Measurements from ENCODE around the gene PIBF1. TPM values are rescaled to one million over a fixed set of nuclear protein-coding genes. Genes with fewer than 3 reads are reported as not detected.

PIBF1 gene
- total RNA-seq, 1 donor from 2014 or later: 32.7 TPM

DNA sequence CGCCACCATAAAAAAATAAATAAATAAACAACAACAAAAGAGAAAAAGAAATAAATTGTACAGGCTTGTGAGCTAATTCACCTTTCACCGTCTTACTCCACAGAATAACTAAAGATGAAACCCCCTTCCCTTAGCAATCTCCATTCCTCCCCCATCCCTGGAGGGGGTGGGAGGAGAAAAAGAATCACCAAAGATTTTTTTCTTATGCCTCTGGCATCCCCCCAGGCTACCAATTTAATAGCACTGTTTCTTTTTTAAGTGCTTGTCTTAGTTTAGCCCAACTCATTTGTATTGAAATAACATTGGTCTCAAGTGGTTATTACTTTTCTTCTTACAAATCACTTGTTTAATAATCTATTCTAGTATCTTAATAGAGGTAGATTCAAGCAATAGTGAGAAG is 253.0 kb downstream of the PIBF1 start:
- no peaks in the 10 kb centered on the region for H3K27me3 Mint-ChIP-seq
- H3K4me1 Mint-ChIP-seq: no peaks in the 10 kb centered on the region
- no peak overlapping the region for H3K4me3 Mint-ChIP-seq
- intact Hi-C loops (cut with micrococcal nuclease): no loop called here
- DNase-seq: no peak
- TF ChIP-seq, protein P1, sequence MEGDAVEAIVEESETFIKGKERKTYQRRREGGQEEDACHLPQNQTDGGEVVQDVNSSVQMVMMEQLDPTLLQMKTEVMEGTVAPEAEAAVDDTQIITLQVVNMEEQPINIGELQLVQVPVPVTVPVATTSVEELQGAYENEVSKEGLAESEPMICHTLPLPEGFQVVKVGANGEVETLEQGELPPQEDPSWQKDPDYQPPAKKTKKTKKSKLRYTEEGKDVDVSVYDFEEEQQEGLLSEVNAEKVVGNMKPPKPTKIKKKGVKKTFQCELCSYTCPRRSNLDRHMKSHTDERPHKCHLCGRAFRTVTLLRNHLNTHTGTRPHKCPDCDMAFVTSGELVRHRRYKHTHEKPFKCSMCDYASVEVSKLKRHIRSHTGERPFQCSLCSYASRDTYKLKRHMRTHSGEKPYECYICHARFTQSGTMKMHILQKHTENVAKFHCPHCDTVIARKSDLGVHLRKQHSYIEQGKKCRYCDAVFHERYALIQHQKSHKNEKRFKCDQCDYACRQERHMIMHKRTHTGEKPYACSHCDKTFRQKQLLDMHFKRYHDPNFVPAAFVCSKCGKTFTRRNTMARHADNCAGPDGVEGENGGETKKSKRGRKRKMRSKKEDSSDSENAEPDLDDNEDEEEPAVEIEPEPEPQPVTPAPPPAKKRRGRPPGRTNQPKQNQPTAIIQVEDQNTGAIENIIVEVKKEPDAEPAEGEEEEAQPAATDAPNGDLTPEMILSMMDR (IDR thresholded peaks at IDR 0.05): no peak
- no peaks in the 10 kb centered on the region for H3K9me3 Mint-ChIP-seq
- ChIA-PET POLR2A (no interaction called here), CTCF (no interaction called here)
- H3K27ac Mint-ChIP-seq: no peak overlapping the region
- H3K36me3 Mint-ChIP-seq (ENCODE audit: low read depth): no peaks in the 10 kb centered on the region
- no peak for ATAC-seq (ENCODE audit: low read depth)

DNA sequence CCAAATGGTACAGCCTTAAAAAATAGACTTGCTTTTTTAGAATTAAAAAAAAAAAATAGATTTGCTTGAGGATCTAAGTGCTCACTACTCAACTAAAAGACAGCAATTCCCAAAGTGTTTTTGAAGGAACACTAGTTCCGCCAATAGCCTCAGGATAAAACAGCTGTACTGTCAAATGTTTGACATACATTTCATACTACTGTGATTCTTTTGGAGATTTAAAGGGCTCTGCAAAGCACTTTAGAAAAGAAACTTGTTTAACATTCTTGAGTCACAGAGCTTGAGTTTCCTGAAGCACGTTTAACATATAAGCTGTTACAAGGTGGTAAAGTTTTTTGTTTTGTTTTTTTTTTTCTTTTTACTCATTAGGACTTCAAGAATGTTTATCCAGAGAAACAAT is 253.7 kb downstream of the PIBF1 start:
- DNase-seq: no peak
- TF ChIP-seq, protein P1 (IDR thresholded peaks at IDR 0.05): no peak
- Mint-ChIP-seq H3K27ac (no peak overlapping the region), H3K36me3 (ENCODE audit: low read depth) (no peaks in the 10 kb centered on the region), H3K27me3 (no peaks in the 10 kb centered on the region), H3K4me3 (no peak overlapping the region), H3K4me1 (no peaks in the 10 kb centered on the region), H3K9me3 (no peaks in the 10 kb centered on the region)
- ATAC-seq (ENCODE audit: low read depth): no peak
- intact Hi-C loops (cut with micrococcal nuclease): no loop called here
- POLR2A ChIA-PET: no interaction called here
- CTCF ChIA-PET: no interaction called here

DNA sequence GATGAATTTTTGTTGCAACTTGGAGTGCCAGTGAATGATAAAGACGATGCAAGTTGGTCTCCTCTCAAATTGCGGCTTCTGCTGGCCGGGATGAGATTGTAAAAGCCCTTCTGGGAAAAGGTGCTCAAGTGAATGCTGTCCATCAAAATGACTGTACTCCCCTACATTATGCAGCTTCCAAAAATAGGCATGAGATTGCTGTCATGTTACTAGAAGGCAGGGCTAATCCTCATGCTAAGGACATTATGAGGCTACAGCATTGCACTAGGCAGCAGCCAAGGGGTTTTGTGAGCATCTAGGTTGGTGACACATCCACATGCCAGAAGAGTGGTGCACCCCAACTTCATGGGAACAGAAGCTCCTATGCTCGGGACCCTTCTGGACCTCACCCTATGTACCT is 254.6 kb downstream of the PIBF1 start:
- no peaks in the 10 kb centered on the region for H3K9me3 Mint-ChIP-seq
- H3K4me1 Mint-ChIP-seq: no peaks in the 10 kb centered on the region
- CTCF ChIA-PET: no interaction called here
- no peak for DNase-seq
- no peak overlapping the region for H3K4me3 Mint-ChIP-seq
- no peaks in the 10 kb centered on the region for H3K36me3 Mint-ChIP-seq (ENCODE audit: low read depth)
- intact Hi-C loops (cut with micrococcal nuclease): no loop called here
- TF ChIP-seq, protein P1 (IDR thresholded peaks at IDR 0.05): no peak
- POLR2A ChIA-PET: no interaction called here
- ATAC-seq (ENCODE audit: low read depth): no peak
- H3K27ac Mint-ChIP-seq: no peak overlapping the region
- no peaks in the 10 kb centered on the region for H3K27me3 Mint-ChIP-seq

DNA sequence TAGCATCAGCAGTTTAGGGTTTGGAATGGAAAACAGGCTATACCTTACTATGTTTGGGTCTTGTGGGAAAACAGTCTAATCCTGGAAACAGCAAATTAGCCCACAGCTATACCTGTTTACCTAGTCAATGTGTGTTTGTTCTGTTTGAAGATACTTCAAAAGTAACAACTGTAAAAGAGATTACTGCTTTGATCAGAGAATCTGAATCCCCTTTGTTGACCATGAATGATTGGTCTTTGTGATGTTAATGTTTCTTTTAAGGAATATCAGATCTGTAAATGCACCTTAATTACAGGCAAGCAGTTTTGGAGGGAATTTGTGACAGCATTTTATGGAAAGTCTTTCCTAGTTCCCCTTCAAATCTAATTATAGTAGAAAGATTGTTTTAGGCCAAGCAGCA is 256.1 kb downstream of the PIBF1 start:
- no peak for ATAC-seq (ENCODE audit: low read depth)
- no peaks in the 10 kb centered on the region for H3K27me3 Mint-ChIP-seq
- H3K9me3 Mint-ChIP-seq: no peaks in the 10 kb centered on the region
- DNase-seq: no peak
- H3K36me3 Mint-ChIP-seq (ENCODE audit: low read depth): no peaks in the 10 kb centered on the region
- H3K27ac Mint-ChIP-seq: no peak overlapping the region
- H3K4me3 Mint-ChIP-seq: no peak overlapping the region
- ChIA-PET POLR2A (no interaction called here), CTCF (no interaction called here)
- intact Hi-C loops (cut with micrococcal nuclease): no loop called here
- no peaks in the 10 kb centered on the region for H3K4me1 Mint-ChIP-seq
- TF ChIP-seq, protein P1 (IDR thresholded peaks at IDR 0.05): no peak

DNA sequence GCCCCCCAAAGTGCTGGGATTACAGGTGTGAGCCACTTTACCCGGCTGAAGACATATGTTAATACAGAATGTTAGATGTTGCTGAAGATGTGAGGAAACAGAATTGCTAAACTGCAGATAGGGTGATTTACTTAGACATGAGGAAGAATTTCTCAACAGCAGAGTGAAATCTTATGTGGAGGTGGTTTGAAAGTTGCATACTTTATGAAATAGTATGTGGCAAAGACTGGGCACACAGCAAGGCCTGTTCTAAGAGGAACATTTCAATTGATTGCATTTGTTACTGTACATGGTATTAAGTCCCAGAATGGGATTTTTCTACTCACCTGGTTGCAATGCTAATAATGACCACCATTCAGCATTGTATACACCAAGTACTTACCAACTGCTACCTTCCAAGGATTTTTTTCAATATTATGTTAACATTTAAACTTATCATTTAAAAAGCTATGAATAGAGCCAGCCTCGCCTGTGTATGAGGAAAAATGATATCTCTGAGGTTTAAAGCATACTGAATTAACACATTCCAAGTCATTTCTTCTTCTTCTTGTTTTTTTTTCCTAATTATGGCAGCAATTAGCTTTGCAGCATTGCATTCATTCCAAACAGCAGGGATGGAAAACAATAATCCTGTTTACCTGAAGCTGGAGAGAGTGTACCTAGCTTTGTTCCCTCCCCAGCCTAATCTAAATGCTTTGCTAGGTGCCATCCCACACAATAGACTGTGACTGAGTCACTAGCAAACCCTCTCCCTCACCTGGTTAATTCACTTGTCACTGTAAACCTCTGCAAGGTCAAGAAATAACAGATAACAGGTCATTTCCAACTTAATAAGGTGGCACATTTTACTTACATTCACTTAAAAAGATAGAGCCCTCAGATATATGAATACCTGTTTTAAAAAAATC is 257.5 kb downstream of the PIBF1 start:
- POLR2A ChIA-PET: no interaction called here
- TF ChIP-seq, protein P1 (IDR thresholded peaks at IDR 0.05): no peak
- intact Hi-C loops (cut with micrococcal nuclease): no loop called here
- Mint-ChIP-seq H3K27ac (no peak overlapping the region), H3K9me3 (no peaks in the 10 kb centered on the region), H3K4me3 (no peak overlapping the region), H3K36me3 (ENCODE audit: low read depth) (no peaks in the 10 kb centered on the region), H3K4me1 (no peaks in the 10 kb centered on the region), H3K27me3 (no peaks in the 10 kb centered on the region)
- DNase-seq (no peak), ATAC-seq (ENCODE audit: low read depth) (no peak)
- CTCF ChIA-PET: no interaction called here

All from activated B cell treated with CpG ODN at 0.5 μM for 24 hours (primary cell).